Vagina (tissue), 2 donors: ENCODE results near the gene COX5B. TPM values are rescaled to one million over a fixed set of nuclear protein-coding genes. Genes with fewer than 3 reads are reported as not detected.
"Not testable (repeated sequence)": the region's sequence is repeated elsewhere in the genome, so short reads cannot be mapped to it uniquely, and the experiment has no call there.

ENCODE experiments used
- DNase-seq, 2 donors: peaks; one replicate each; pipeline ENCODE4 v3.0.0-alpha.2; 2017; ENCODE audit errors: extremely low spot score in 2 of 2
- H3K27ac ChIP-seq: fragments of 200-600 bp; sonication (generic); one replicate; pipeline ENCODE4 v1.5.1; 2019
- H3K27me3 ChIP-seq: fragments of 200-600 bp; sonication (generic); one replicate; pipeline ENCODE4 v1.5.1; 2019
- H3K36me3 ChIP-seq, 2 donors: fragments of 200-600 bp; sonication (generic); one replicate each; pipeline ENCODE4 v1.5.1; 2017 to 2019
- H3K4me1 ChIP-seq: fragments of 200-600 bp; sonication (generic); one replicate; pipeline ENCODE4 v1.5.1; 2019
- H3K4me3 ChIP-seq, 2 donors: fragments of 200-600 bp; sonication (generic); 1 replicate in 1 of 2; 2 replicates in 1 of 2; pipeline ENCODE4 v1.5.1; 2016 to 2019
- H3K9me3 ChIP-seq: fragments of 200-600 bp; sonication (generic); one replicate; pipeline ENCODE4 v1.5.1; 2019
- CTCF ChIP-seq, 3 experiments: fragments of 450-650 bp in 2 of 3; fragments of 200-600 bp in 1 of 3; sonication (generic) in 1 of 3; IDR thresholded peaks; one replicate each; pipeline ENCODE4 v1.5.1; 2017 to 2019; ENCODE audit warnings: antibody characterized with exemption in 3 of 3, mild to moderate bottlenecking in 2 of 3, moderate library complexity in 2 of 3
- POLR2A ChIP-seq, 2 donors: fragments of 450-650 bp; IDR thresholded peaks; one replicate each; pipeline ENCODE4 v1.6.1; 2017; ENCODE audit warnings: antibody characterized with exemption in 2 of 2, mild to moderate bottlenecking in 2 of 2, moderate library complexity in 2 of 2
- POLR2AphosphoS5 ChIP-seq, 2 donors: sonication (generic); formaldehyde crosslinking; IDR thresholded peaks; one replicate each; pipeline ENCODE4 v1.9.0; 2017; ENCODE audit warnings: antibody characterized with exemption in 2 of 2, mild to moderate bottlenecking in 2 of 2, low read depth in 1 of 2; ENCODE audit not compliant: insufficient read depth in 1 of 2
- intact Hi-C: fragments of 100-400 bp; cut with DNase I; formaldehyde crosslinking; loops from one replicate; pipeline ENCODE4 v1.15.1; 2023
- total RNA-seq: library from RNA; depleted of rRNA; stranded (reverse); fragments of >200 nt; gene quantifications from one replicate; pipeline ENCODE4 v1.2.3, GENCODE V29; 2016

Gene COX5B
- total RNA-seq, 1 donor from 2014 or later: 481 TPM

GRCh38 chr2:97617911-97618310 is 28.0 kb upstream of the COX5B start:
- TF ChIP-seq POLR2AphosphoS5 (IDR thresholded peaks at IDR 0.05; ENCODE audit: insufficient read depth in 1 of 2, low read depth in 1 of 2) (no peak), POLR2A (IDR thresholded peaks at IDR 0.05) (no peak), CTCF (IDR thresholded peaks at IDR 0.05) (no peak)
- intact Hi-C loops: no loop called here
- no peak for DNase-seq
- H3K4me1 ChIP-seq: no peaks in the 10 kb centered on the region
- no peak overlapping the region for H3K4me3 ChIP-seq
- no peaks in the 10 kb centered on the region for H3K27me3 ChIP-seq
- no peaks in the 10 kb centered on the region for H3K9me3 ChIP-seq
- H3K36me3 ChIP-seq: no peaks in the 10 kb centered on the region
- H3K27ac ChIP-seq: no peak overlapping the region

- DNase-seq, H3K4me3 ChIP-seq, H3K27me3 ChIP-seq, intact Hi-C loops, H3K4me1 ChIP-seq, H3K36me3 ChIP-seq, H3K27ac ChIP-seq, H3K9me3 ChIP-seq: not testable (repeated sequence)
These were observed 26.7 kb upstream of the COX5B start for GRCh38 chr2:97618939-97619827.

- H3K27me3 ChIP-seq, H3K9me3 ChIP-seq: not testable (repeated sequence)
These were observed 25.4 kb upstream of the COX5B start for GRCh38 chr2:97620492-97620891.

GRCh38 chr2:97622976-97623375 is 22.9 kb upstream of the COX5B start:
- H3K27ac ChIP-seq, H3K27me3 ChIP-seq, H3K4me3 ChIP-seq, H3K4me1 ChIP-seq, H3K36me3 ChIP-seq, H3K9me3 ChIP-seq, intact Hi-C loops, DNase-seq: not testable (repeated sequence)

More at GRCh38 chr2:97620492-97620891, 25.4 kb upstream of the COX5B start:
- H3K36me3 ChIP-seq, H3K4me3 ChIP-seq, DNase-seq, intact Hi-C loops, H3K4me1 ChIP-seq, H3K27ac ChIP-seq: not testable (repeated sequence)

GRCh38 chr2:97625354-97626048 is 20.4 kb upstream of the COX5B start:
- H3K27ac ChIP-seq, H3K27me3 ChIP-seq, H3K36me3 ChIP-seq, DNase-seq, intact Hi-C loops, H3K9me3 ChIP-seq, H3K4me1 ChIP-seq, H3K4me3 ChIP-seq: not testable (repeated sequence)

GRCh38 chr2:97626049-97626430 is 19.8 kb upstream of the COX5B start:
- H3K36me3 ChIP-seq, intact Hi-C loops, H3K4me1 ChIP-seq, H3K27ac ChIP-seq, H3K9me3 ChIP-seq, H3K27me3 ChIP-seq, DNase-seq, H3K4me3 ChIP-seq: not testable (repeated sequence)

GRCh38 chr2:97644023-97644717 is 1.7 kb upstream of the COX5B start:
- no peak for TF ChIP-seq CTCF (IDR thresholded peaks at IDR 0.05)
- no peak for TF ChIP-seq POLR2AphosphoS5 (IDR thresholded peaks at IDR 0.05; ENCODE audit: insufficient read depth in 1 of 2, low read depth in 1 of 2)
- no peak for TF ChIP-seq POLR2A (IDR thresholded peaks at IDR 0.05)

More at GRCh38 chr2:97644023-97644717, 1.7 kb upstream of the COX5B start:
- H3K36me3 ChIP-seq: peaks cover 0 to 17% of the 10 kb centered on the region in 2 donors
- H3K27me3 ChIP-seq: no peaks in the 10 kb centered on the region
- no peak for DNase-seq
- intact Hi-C loops: no loop called here
- H3K27ac ChIP-seq: no peak overlapping the region
- no peaks in the 10 kb centered on the region for H3K9me3 ChIP-seq
- no peak overlapping the region for H3K4me3 ChIP-seq
- H3K4me1 ChIP-seq: peaks cover 21% of the 10 kb centered on the region
